Nephron (organoid): Measurements from ENCODE around the gene DENND6B.
"Not testable (repeated sequence)": the region's sequence is repeated elsewhere in the genome, so short reads cannot be mapped to it uniquely, and the experiment has no call there.

Experiments used
- H3K27ac Mint-ChIP-seq, 3 experiments: 2 replicates each; pipeline ENCODE4 v1.8.0; 2020; ENCODE audit warnings: mixed read lengths in 3 of 3, mild to moderate bottlenecking in 2 of 3, moderate library complexity in 1 of 3
- H3K27me3 Mint-ChIP-seq: 2 replicates; pipeline ENCODE4 v1.8.0; 2021; ENCODE audit warnings: low read depth, mild to moderate bottlenecking, moderate library complexity, mixed read lengths
- H3K36me3 Mint-ChIP-seq: 2 replicates; pipeline ENCODE4 v1.8.0; 2020; ENCODE audit warnings: low read depth, mixed read lengths
- H3K4me1 Mint-ChIP-seq: 2 replicates; pipeline ENCODE4 v1.8.0; 2020; ENCODE audit warnings: mixed read lengths
- H3K4me3 Mint-ChIP-seq, 3 experiments: 2 replicates each; pipeline ENCODE4 v1.8.0; 2020; ENCODE audit warnings: mild to moderate bottlenecking in 3 of 3, mixed read lengths in 3 of 3, moderate library complexity in 2 of 3
- H3K9me3 Mint-ChIP-seq: 2 replicates; pipeline ENCODE4 v1.8.0; 2020; ENCODE audit warnings: mixed read lengths
- TF ChIP-seq, protein P1 (sequence below), 3 experiments: fragments of 200-600 bp; sonication (generic); IDR thresholded peaks; one replicate each; pipeline ENCODE4 v1.5.0; 2021; ENCODE audit warnings: antibody characterized with exemption in 3 of 3; ENCODE audit not compliant: unreplicated experiment in 3 of 3

The DENND6B gene

DNA sequence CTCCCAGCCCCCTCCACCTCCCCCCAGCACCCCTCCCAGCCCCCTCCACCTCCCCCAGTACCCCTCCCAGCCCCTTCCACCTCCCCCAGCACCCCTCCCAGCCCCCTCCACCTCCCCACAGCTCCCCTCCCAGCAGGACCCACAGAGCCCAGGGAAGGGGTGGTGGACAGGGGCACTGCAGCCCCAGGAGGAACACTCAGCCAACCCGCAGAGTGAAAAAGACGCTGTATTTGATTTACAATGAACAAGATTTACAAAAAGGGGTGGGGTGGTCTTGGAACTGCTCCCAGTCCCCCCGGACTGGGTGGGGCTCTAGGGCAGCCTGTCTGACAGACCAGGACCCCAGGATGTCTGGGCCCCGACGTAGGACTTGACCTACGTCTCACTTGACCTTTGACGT lies 52.0 kb downstream of the DENND6B start:
- H3K36me3 Mint-ChIP-seq, result peaks cover 37% of the 10 kb centered on the region
- peaks cover 5% of the 10 kb centered on the region for H3K27me3 Mint-ChIP-seq
- TF ChIP-seq, protein P1, sequence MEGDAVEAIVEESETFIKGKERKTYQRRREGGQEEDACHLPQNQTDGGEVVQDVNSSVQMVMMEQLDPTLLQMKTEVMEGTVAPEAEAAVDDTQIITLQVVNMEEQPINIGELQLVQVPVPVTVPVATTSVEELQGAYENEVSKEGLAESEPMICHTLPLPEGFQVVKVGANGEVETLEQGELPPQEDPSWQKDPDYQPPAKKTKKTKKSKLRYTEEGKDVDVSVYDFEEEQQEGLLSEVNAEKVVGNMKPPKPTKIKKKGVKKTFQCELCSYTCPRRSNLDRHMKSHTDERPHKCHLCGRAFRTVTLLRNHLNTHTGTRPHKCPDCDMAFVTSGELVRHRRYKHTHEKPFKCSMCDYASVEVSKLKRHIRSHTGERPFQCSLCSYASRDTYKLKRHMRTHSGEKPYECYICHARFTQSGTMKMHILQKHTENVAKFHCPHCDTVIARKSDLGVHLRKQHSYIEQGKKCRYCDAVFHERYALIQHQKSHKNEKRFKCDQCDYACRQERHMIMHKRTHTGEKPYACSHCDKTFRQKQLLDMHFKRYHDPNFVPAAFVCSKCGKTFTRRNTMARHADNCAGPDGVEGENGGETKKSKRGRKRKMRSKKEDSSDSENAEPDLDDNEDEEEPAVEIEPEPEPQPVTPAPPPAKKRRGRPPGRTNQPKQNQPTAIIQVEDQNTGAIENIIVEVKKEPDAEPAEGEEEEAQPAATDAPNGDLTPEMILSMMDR (IDR thresholded peaks at IDR 0.05; ENCODE audit: unreplicated experiment in 3 of 3), result no peak
- H3K4me1 Mint-ChIP-seq, result peaks cover 7% of the 10 kb centered on the region
- no peak overlapping the region for H3K27ac Mint-ChIP-seq
- no peak overlapping the region for H3K4me3 Mint-ChIP-seq
- H3K9me3 Mint-ChIP-seq, result no peaks in the 10 kb centered on the region

- TF ChIP-seq, protein P1 (IDR thresholded peaks at IDR 0.05; ENCODE audit: unreplicated experiment in 3 of 3), result peak; percentile 22 to 41 (median 34)
- H3K27me3 Mint-ChIP-seq, result peaks cover 8% of the 10 kb centered on the region
- peaks cover 37% of the 10 kb centered on the region for H3K36me3 Mint-ChIP-seq
- no peaks in the 10 kb centered on the region for H3K9me3 Mint-ChIP-seq
- H3K4me3 Mint-ChIP-seq, result peak overlapping the region in 2 of 3 experiments; percentile 56 to 59
- H3K4me1 Mint-ChIP-seq, result peaks cover 7% of the 10 kb centered on the region
- no peak overlapping the region for H3K27ac Mint-ChIP-seq
These were observed 52.5 kb downstream of the DENND6B start for GRCh38 chr22:50274311-50274710.

DNA sequence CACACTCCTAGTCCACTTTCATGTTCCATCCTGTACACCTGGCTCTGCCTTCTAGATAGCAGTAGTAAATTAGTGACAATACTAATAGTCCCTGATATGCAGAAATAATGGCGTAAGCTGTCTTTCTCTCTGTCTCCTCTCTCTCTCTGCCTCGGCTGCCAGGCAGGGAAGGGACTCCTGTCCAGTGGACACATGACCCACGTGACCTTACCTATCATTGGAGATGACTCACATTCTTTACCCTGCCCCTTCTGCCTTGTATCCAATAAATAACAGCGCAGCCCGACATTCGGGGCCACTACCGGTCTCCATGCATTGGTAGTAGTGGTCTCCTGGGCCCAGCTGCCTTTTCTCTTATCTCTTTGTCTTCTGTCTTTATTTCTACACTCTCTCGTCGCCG lies 53.0 kb downstream of the DENND6B start:
- not testable (repeated sequence) for H3K9me3 Mint-ChIP-seq, H3K4me1 Mint-ChIP-seq, H3K27ac Mint-ChIP-seq
- Mint-ChIP-seq H3K4me3 (peak overlapping the region in 2 of 3 experiments; percentile 56 to 59), H3K27me3 (peaks cover 13% of the 10 kb centered on the region), H3K36me3 (peaks cover 32% of the 10 kb centered on the region)

GRCh38 chr22:50273352-50273751 lies 53.5 kb downstream of the DENND6B start:
- not testable (repeated sequence) for H3K4me3 Mint-ChIP-seq, H3K9me3 Mint-ChIP-seq, H3K27ac Mint-ChIP-seq
- H3K36me3 Mint-ChIP-seq, result peaks cover 32% of the 10 kb centered on the region
- peaks cover 17% of the 10 kb centered on the region for H3K27me3 Mint-ChIP-seq
- peaks cover 11% of the 10 kb centered on the region for H3K4me1 Mint-ChIP-seq

GRCh38 chr22:50272044-50272802 lies 54.6 kb downstream of the DENND6B start:
- no peak overlapping the region for H3K27ac Mint-ChIP-seq
- peaks cover 17% of the 10 kb centered on the region for H3K27me3 Mint-ChIP-seq
- peaks cover 24% of the 10 kb centered on the region for H3K36me3 Mint-ChIP-seq
- H3K4me1 Mint-ChIP-seq, result peaks cover 11% of the 10 kb centered on the region
- peak overlapping the region; percentile 30 to 63 (median 53) for H3K4me3 Mint-ChIP-seq
- H3K9me3 Mint-ChIP-seq, result no peaks in the 10 kb centered on the region
- TF ChIP-seq, protein P1 (IDR thresholded peaks at IDR 0.05; ENCODE audit: unreplicated experiment in 3 of 3), result no peak

- peaks cover 17% of the 10 kb centered on the region for H3K27me3 Mint-ChIP-seq
- TF ChIP-seq, protein P1 (IDR thresholded peaks at IDR 0.05; ENCODE audit: unreplicated experiment in 3 of 3), result peak in 1 of 3 experiments; percentile 16
- H3K4me1 Mint-ChIP-seq, result peaks cover 11% of the 10 kb centered on the region
- peaks cover 18% of the 10 kb centered on the region for H3K36me3 Mint-ChIP-seq
- no peaks in the 10 kb centered on the region for H3K9me3 Mint-ChIP-seq
- no peak overlapping the region for H3K27ac Mint-ChIP-seq
- H3K4me3 Mint-ChIP-seq, result peak overlapping the region in 1 of 3 experiments; percentile 65
These were observed 55.3 kb downstream of the DENND6B start for GRCh38 chr22:50271519-50271970.
